UCSD-AML1 (cell line): ENCODE results near the gene ABLIM2.

Experiments used
- DNase-seq: peaks from one replicate; lab custom pipeline; 2025; ENCODE audit not compliant: unreplicated experiment; lab: John Stamatoyannopoulos, UW

The ABLIM2 gene

GRCh38 chr4:8159537-8160232 lies 1.1 kb upstream of the ABLIM2 start:
- no peak for DNase-seq

DNA sequence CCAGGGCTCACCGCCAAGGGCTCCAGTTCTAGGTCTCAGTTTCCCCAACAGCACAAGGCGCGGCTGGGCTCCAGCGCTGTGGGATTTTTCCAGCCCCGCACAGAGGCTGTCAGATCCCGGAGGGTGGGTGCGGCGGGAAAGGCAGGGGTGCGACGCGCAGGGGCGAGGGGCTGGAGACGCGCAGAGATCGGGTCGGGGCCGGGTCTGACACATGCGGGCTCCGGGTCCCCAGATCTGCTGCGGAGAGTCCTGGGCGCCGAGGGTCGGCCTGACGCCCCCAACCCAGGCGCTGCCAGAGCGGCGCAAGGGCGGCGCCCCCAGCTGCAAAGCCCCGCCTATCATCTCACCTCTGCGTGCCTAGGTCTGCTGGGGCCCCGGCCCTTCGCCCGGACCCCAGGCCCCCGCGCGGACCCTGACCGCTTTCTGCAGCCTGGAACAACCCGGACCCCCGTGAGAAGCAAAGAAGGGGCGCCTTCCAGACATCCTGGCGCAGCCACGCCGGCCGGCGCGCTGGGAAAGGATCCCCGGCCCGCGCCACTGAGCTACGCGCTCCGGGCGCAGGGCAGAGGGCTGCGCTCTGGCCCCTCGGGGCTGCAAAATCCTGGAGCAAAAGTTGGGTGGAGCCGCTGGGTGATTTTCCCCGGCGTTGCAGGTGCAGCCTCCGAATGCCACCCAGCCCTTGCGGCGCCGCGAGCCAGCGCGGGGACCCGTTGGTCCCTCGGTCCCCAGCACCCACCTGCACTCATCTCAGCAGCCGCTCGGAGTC lies 486 bp downstream of the ABLIM2 start:
- DNase-seq: no peak

DNA sequence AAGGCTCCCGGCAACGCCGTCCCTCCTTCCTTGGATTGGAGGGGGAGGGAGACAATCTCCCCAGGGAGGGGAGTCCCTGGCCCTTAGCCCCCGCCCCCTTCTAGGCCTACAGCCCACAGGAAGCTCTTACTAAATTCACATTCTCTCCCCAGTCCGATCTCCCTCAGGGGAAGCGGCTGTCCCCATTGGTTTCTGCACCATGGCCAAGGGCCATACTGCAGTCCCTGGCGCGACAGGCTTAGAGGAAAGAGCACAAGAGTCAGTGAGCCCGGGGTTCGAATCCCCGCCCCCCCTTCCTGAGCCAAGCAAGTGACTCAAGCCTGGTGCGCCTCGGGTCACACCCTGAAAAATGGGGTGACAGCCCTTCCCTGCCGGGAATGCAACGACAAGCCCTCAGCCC lies 1.1 kb downstream of the ABLIM2 start:
- no peak for DNase-seq

DNA sequence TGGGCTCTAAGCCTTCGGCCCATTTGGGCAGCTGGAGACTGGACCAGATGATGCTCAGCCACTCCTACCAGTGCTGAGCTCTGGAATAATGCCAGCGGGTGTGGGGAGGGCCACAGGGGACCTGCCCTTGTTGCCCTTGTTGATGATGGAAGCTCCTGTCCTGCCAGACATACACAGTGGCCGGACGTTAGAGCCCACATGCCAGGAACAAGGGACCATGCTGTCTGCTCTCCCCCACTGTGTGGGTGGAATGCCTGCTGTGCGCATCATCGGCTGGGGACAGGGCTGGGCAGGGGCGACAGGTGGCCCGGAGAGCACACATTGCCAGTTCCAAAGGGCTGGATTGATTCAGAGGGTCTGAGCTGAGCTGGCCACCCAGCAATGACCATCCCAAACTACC lies 2.0 kb downstream of the ABLIM2 start:
- no peak for DNase-seq

- no peak for DNase-seq
Measured at GRCh38 chr4:8155660-8156421, 2.8 kb downstream of the ABLIM2 start.

DNA sequence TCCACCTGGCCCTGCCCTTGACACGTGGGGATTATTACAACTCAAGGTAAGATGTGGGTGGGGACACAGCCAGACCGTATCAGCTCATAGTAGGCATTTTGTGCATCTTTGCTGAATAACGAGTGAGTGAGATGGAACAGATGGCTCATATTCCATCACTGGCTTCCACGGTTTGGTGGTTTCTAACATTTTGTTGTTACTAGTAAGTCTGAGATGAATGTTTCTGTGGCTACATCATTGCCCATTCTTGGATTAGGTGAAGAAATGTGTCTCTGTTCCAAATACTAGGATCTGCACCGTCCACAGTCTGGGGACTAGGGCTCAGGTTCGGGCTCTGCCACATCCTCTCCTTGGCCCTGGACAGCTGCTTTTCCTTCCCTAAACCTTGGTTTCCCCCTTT lies 3.6 kb downstream of the ABLIM2 start:
- DNase-seq: no peak

GRCh38 chr4:8153441-8153840 lies 5.2 kb downstream of the ABLIM2 start:
- DNase-seq: no peak

DNA sequence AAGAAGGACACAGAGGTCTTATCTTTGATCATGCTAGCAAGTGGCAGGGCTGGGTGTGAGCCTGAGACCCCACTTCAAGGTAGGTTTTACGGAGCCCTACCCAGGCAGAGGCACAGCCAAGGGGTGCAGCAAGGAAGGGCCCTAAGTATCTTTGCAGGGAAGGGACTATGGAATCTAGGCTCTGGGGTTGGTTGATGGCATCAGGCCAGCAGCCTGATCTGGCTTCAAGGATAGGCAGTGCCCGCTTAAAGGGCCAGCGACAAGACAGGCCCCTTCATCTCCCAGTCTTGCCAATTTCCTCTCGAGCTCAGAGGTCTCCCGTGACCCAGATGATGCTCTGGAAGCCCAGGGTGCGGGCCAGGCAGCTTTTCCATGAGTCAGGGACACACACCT lies 5.8 kb downstream of the ABLIM2 start:
- no peak for DNase-seq

DNA sequence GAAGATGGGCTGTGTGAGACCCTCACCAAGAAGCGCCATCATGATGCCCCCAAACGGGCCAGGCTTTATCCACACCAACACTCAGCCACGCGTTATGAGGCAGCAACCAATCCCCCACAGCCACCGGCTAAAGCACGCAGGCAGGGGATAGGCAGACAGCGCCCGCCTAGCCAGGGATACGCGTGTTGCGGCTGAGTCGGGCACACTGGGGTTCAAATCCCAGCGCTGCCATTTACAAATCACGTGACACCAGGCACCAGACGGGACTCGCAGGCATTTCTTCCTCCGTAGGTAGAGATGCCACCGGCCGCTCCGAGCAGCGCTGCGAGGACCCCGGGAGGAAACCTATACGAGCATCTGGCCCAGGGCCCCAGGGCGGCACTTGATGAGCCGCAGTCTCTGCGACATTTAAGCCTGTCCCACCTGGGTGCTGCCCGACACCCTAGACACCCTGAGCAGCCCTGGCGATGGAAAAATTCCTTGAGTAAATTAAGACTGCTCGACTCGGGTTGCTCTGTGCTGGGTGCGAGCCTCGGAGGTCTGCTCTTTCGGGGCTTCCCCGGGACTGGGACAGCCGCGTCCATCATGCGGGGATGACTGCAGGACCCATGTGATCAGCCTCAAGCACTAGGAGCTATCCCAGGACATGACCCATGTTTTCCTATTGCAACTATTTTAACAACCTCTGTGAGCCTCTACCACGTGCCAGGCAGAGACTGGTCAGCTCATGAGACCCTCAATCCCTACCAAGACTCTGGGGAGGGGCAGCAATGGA lies 6.3 kb downstream of the ABLIM2 start:
- no peak for DNase-seq

DNA sequence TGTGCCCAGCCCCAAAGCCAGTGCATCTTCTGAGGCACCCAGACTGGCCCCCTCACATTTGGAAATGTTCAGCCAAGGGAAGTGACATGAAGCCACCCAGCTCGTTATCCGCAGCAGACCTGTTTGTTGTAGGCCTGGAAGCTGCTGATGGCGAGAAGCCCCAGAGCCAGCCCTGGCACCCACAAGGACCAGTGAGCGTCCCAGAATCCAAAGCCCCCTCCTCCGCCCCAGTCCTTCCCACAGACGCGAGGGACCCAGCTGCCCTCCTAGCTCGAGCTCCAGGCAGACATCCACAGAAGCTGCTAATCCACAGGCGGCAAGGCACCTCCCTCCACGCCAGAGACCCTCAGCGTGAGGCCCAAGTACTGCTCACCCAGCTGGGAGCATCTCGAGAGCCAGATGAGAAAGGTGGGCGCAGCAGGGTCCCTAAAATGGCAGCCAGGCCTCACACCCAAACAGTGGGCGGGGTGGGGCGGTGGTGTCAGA lies 7.4 kb downstream of the ABLIM2 start:
- DNase-seq: no peak

GRCh38 chr4:8150152-8151090 lies 8.2 kb downstream of the ABLIM2 start:
- no peak for DNase-seq

- no peak for DNase-seq
Measured at GRCh38 chr4:8149664-8150063, 8.9 kb downstream of the ABLIM2 start.

GRCh38 chr4:8148785-8149435 lies 9.7 kb downstream of the ABLIM2 start:
- DNase-seq: no peak

DNA sequence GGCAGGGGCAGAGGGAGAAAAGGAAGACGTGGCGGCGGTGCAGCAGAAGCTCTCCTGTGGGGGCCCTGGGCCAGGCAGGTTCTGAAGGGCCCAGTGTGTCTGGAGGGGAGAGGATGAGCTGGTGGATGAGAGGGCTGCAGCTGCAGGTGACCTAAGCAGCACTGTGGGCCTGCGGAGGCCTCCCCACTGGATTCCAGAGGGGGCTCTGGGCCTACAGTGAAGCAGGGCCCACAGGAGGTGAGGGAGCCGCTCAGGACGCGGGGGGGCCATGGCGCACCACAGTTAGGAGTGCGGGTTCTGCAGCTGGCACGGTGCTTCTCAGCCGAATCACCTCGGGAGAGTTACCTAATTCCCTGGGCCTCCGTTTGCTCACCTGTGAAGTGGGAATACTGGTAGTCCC lies 10.5 kb downstream of the ABLIM2 start:
- DNase-seq: no peak

DNA sequence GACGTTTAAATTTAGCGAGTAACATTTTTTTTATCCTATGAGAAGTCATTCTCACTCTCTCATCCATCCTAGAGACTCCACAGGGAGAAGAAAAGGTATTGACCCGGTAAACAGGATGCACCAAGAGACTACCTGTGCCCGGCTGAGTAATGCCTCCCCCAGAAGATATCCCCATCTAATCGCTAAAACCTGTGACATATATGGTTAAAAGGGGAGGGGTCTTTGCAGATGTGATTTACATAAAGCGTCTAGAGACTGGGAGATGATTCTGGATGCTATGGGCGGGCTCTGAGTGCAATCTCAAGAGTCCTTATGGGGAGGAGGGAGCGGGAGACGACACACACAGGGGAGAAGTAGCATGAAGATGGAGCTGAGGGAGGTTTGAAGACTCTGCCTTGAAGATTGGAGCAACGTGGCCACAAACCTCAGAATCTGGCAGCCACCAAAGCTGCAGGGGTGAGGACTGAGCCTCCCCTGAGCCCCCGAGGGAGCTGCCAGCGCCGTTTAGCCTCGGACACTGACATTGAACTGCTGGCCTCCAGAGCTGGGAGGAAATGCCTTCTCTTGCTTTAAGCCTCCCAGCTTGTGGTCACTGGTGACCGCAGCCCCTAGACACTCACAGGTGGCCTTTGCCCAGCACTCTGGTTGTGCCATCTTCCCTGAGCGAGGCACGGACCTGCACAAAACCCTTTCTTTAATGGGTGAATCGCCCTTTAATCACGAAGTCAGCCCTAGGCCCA lies 11.2 kb downstream of the ABLIM2 start:
- no peak for DNase-seq

DNA sequence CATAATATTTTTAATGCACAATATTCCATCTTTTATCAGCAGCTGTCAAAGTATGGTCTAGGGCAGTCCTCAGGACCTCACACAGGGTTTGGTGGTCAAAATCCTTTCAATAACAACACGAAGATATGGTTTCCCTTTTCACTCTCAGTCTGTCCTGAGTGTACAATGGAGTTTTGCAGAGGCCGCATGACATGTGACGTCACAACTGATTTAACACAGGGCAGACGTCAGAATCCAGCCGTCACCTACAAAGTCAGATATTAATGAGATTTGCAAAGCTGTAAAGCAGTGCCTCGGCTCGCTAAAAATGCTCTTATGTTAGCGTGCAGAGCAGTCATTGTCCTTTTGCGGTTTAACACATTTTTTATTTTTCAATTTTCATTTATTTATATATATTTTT lies 12.5 kb downstream of the ABLIM2 start:
- DNase-seq: no peak

DNA sequence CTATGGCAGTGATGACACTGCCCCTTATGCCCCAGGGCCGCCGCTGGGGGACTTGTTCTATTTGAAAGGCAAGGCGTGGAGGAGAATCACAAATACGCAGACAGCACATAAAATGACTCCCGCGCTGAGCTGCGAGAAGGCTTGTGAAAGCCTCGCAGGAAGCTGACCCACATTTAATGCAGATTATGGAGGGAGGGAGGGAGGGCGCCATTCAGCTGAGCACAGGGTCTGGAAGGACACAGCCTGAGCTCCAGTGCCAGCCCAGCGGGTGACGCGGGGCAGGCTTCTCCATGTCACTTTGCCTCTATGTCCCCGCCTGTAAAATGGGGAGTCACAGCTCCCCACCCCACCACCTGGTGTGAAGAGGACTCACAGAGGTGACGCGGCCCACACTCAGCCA lies 14.3 kb downstream of the ABLIM2 start:
- no peak for DNase-seq

- no peak for DNase-seq
Measured at GRCh38 chr4:8143392-8144140, 15.0 kb downstream of the ABLIM2 start.
